Measurements from ENCODE around the gene POLE4. TPM values are rescaled to one million over a fixed set of nuclear protein-coding genes. Genes with fewer than 3 reads are reported as not detected.

Gene POLE4
- total RNA-seq, 2 donors from 2014 or later = 64.9 to 68.3 TPM

- ATAC-seq = no peak
- intact Hi-C loops (cut with DNase I, micrococcal nuclease) = no loop called here
These were observed 21.1 kb upstream of the POLE4 start for GRCh38 chr2:74937221-74937880.

GRCh38 chr2:74938264-74938663 lies 20.2 kb upstream of the POLE4 start:
- DNase-seq (no peak), ATAC-seq (no peak)
- intact Hi-C loops (cut with DNase I, micrococcal nuclease) = no loop called here

More at GRCh38 chr2:74937221-74937880, 21.1 kb upstream of the POLE4 start:
- DNase-seq = no peak

DNA sequence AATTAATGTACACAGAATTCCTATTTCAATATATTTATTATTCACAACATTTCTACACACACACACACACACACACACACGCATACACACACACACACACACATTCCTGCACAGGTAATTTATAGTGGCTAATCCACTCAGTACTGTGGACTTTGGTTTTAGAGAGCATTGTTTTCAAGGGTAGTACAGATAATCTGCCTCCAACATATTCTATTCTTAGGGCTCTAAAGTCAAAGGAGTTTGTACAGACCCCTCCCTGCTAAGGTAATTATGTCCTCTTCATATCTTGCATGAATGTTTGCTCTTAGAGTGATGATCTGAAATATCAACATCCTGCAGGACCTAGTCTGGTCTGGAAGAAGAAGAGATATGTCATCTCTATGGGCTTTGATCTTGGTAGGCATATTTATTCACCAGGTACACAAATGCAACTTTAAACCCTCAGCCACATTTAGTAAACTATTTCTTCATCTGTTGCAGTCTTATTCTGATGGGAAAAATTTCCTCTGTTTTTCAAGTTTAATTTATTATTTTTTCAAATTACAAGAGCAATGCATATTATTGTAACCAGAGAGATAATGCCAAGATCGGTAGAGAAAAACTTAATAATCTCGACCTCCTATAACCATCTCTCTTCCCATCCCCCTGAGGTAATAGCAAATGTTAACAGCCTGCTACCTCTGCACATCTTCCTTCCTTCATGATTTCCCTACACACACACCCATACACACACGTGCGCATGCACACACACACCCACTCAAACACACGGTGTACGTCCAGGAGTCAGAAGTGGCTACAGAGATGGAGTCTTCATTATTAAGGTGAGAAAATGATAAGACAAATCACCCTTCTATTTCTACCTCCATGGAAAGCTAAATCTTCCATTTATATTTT lies 18.3 kb upstream of the POLE4 start:
- intact Hi-C loops (cut with DNase I, micrococcal nuclease) = no loop called here
- no peak for DNase-seq
- peak; percentile 98 for ATAC-seq

- ATAC-seq (no peak), DNase-seq (no peak)
- intact Hi-C loops (cut with DNase I, micrococcal nuclease) = no loop called here
These were observed 17.2 kb upstream of the POLE4 start for GRCh38 chr2:74941284-74941683.

DNA sequence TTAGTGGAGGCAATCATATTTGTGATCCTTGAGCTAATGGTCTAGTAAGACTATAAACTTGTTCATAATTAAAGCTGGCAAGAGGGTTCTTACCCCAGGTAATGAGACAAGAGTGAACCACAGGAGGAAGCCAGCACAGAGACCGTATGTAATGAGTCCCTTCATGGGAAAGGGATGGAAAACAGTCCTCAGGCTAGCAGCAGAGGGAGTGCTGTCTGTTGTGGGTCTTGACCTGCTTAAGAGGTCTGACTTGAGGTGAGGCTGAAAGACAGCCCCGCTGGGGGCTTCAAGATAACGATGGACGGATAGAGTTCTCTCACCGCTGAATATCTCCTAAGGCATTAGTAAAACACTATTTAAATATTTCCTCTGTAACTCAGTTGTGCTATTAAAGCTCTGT lies 16.2 kb upstream of the POLE4 start:
- intact Hi-C loops (cut with DNase I, micrococcal nuclease) = no loop called here
- no peak for ATAC-seq
- no peak for DNase-seq

DNA sequence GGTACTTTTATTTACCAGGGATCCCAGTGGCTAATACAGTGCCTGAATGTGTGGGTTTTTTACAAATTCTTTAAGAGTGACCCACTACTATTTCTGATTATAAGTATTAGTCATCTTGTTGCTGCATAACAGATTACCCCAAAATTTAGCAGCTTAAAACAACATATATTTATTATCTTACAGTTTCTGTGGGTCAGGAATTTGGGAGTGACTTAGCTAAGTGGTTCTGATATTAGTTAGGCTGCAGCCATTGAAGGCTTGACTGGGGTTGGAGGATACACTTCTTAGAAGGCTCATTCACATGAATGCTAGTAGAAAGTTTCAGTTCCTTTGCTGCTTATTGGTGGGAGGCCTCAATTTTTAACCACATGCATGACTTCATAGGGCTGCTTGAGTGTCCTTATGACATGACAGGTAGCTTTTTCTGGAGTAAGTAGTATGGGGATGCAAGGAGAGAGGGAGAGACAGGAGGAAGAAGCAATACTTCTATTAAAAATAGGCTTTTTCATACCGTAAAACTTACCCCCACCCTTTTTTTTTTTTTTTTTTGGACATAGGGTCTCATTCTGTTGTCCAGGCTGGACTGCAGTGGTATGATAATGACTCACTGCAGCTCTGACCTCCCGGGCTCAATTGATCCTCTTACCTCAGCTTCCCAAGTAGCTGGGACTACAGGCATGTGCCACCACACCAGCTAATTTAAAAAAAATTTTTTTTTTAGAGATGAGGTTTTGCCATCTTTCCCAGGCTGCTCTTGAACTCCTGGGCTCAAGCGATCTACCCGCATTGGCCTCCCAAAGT lies 13.3 kb upstream of the POLE4 start:
- DNase-seq (no peak), ATAC-seq (no peak)
- intact Hi-C loops (cut with DNase I, micrococcal nuclease) = no loop called here

GRCh38 chr2:74945788-74946331 lies 12.6 kb upstream of the POLE4 start:
- intact Hi-C loops (cut with DNase I, micrococcal nuclease) = no loop called here
- ATAC-seq (no peak), DNase-seq (no peak)

- intact Hi-C loops (cut with DNase I, micrococcal nuclease) = no loop called here
- ATAC-seq = no peak
These were observed 10.7 kb upstream of the POLE4 start for GRCh38 chr2:74947703-74948102.

DNA sequence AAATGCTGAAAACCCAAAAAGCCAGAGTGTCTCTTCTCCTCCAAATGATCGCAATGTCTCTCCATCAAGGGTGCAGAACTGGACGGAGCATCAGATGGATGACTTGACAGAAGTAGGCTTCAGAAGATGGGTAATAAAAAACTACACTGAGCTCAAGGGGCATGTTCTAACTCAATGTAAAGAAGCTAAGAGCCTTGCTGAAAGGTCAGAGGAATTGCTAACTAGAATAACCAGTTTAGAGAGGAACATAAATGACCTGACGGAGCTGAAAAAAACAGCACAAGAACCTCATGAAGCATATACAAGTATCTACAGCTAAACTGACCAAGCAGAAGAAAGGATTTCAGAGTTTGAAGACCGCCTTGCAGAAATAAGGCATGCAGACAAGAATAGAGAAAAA lies 9.7 kb upstream of the POLE4 start:
- intact Hi-C loops (cut with DNase I, micrococcal nuclease) = no loop called here
- no peak for DNase-seq

More at GRCh38 chr2:74947703-74948102, 10.7 kb upstream of the POLE4 start:
- DNase-seq = no peak

GRCh38 chr2:74951211-74951754 lies 7.2 kb upstream of the POLE4 start:
- no peak for DNase-seq
- intact Hi-C loops (cut with DNase I, micrococcal nuclease) = no loop called here

More for the DNA sequence above, 9.7 kb upstream of the POLE4 start:
- peak; percentile 55 for ATAC-seq

GRCh38 chr2:74952575-74952974 lies 5.9 kb upstream of the POLE4 start:
- no peak for DNase-seq
- ATAC-seq = peak; percentile 58
- intact Hi-C loops (cut with DNase I, micrococcal nuclease) = no loop called here

More at GRCh38 chr2:74951211-74951754, 7.2 kb upstream of the POLE4 start:
- no peak for ATAC-seq

- intact Hi-C loops (cut with DNase I, micrococcal nuclease) = no loop called here
- ATAC-seq (no peak), DNase-seq (no peak)
These were observed 4.5 kb upstream of the POLE4 start for GRCh38 chr2:74953796-74954499.

GRCh38 chr2:74954500-74954874 lies 4.0 kb upstream of the POLE4 start:
- intact Hi-C loops (cut with DNase I, micrococcal nuclease) = no loop called here
- ATAC-seq = no peak
- DNase-seq = no peak

DNA sequence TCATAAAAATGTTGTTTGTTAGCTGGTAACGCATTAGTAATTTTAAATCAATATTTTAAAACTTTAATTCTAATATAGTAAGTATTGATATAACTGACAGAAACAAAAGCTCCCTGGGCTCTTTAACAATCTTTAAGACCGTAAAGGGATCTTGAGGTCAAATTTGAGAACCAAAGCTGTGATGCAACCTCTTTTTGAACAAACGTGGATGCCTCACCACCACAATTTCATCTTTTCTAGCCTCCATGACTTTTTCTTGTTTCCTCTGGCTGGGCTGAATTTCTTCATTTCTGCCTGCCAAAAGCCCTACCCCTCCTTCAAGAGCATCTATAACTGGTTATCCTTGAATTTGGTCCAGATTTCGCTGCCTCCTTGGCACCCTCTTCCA lies 563 bp upstream of the POLE4 start:
- ATAC-seq = no peak
- DNase-seq = no peak
- intact Hi-C loops (cut with DNase I, micrococcal nuclease) = no loop called here

GRCh38 chr2:74959106-74959751 lies 786 bp downstream of the POLE4 start:
- ATAC-seq = no peak

GRCh38 chr2:74966887-74967286 lies 8.4 kb downstream of the POLE4 start:
- DNase-seq = no peak
- intact Hi-C loops (cut with DNase I, micrococcal nuclease) = no loop called here
- ATAC-seq = no peak

More at GRCh38 chr2:74959106-74959751, 786 bp downstream of the POLE4 start:
- intact Hi-C loops (cut with DNase I, micrococcal nuclease) = no loop called here
- peak in 1 of 2 donors; percentile 26 for DNase-seq

DNA sequence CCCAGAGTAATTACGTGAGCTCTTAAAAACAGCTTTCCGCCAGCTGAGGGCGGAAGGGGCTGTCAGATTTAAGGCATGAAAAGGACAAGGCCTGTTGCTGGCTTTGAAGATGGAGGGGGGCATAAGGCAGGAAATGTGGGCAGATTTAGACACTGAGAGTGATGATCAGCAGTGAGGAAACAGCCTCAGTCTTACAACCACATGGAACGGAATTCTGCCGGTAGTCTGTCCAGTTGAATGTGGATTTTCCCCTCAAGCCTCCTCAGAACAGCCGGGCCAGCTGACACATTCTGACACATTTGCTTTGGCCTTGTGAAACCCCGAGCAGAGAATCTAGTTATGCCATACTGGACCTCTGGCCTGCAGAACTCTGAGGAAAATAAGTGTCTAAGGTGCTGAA lies 16.6 kb downstream of the POLE4 start:
- DNase-seq = no peak
- intact Hi-C loops (cut with DNase I, micrococcal nuclease) = no loop called here
- no peak for ATAC-seq

GRCh38 chr2:74979844-74980243 lies 21.4 kb downstream of the POLE4 start:
- intact Hi-C loops (cut with DNase I, micrococcal nuclease) = no loop called here
- no peak for ATAC-seq
- no peak for DNase-seq

All from left colon (tissue), 2 donors.